GM12874 (cell line): ENCODE data around the gene PTPN13.

Source experiments
- CTCF ChIP-seq: IDR thresholded peaks from 2 replicates; pipeline ENCODE4 v1.5.1; 2011; ENCODE audit warnings: low read depth, mild to moderate bottlenecking, control low read depth, low read length, moderate library complexity; ENCODE audit not compliant: insufficient read depth

The PTPN13 gene

GRCh38 chr4:86592553-86593249 lies 1.4 kb upstream of the PTPN13 start:
- no peak for TF ChIP-seq CTCF

GRCh38 chr4:86594559-86595425 lies 677 bp downstream of the PTPN13 start:
- no peak for TF ChIP-seq CTCF

- no peak for TF ChIP-seq CTCF
Observed at GRCh38 chr4:86595426-86595805, 1.3 kb downstream of the PTPN13 start.

- TF ChIP-seq CTCF, result no peak
Observed at GRCh38 chr4:86596807-86597206, 2.7 kb downstream of the PTPN13 start.

- no peak for TF ChIP-seq CTCF
Observed at GRCh38 chr4:86600007-86600653, 6.0 kb downstream of the PTPN13 start.

- TF ChIP-seq CTCF, result no peak
Observed at GRCh38 chr4:86603311-86603885, 9.3 kb downstream of the PTPN13 start.

GRCh38 chr4:86606809-86607208 lies 12.7 kb downstream of the PTPN13 start:
- no peak for TF ChIP-seq CTCF
